Heart right ventricle (tissue), 16 donors: ENCODE measurements around the gene C1D. TPM values are rescaled to one million over a fixed set of nuclear protein-coding genes. Genes with fewer than 3 reads are reported as not detected.

ENCODE experiments used
- ATAC-seq, 8 donors: fragments of 200-7000 bp; cut with Tn5 transposase; one replicate each; pipeline ENCODE4 v1.9.1; 2020; ENCODE audit warnings: mild to moderate bottlenecking in 8 of 8, moderate library complexity in 8 of 8, moderate number of reproducible peaks in 1 of 8
- DNase-seq, 2 donors: peaks; one replicate each; pipeline ENCODE4 v3.0.0-alpha.2; 2020
- H3K27ac ChIP-seq, 10 donors: fragments of 200-600 bp; sonication (generic) in 2 of 10; one replicate each; pipeline versions ENCODE4 v1.5.0 to v1.8.0; 2020 to 2022; ENCODE audit warnings: mild to moderate bottlenecking in 3 of 10
- H3K27me3 ChIP-seq, 7 donors: fragments of 200-600 bp; one replicate each; pipeline ENCODE4 v1.8.0; 2021 to 2022; ENCODE audit warnings: mild to moderate bottlenecking in 2 of 7
- H3K36me3 ChIP-seq, 9 donors: fragments of 200-600 bp; sonication (generic) in 1 of 9; one replicate each; pipeline versions ENCODE4 v1.5.0 to v1.8.0; 2020 to 2022; ENCODE audit warnings: mild to moderate bottlenecking in 2 of 9
- H3K4me1 ChIP-seq, 9 donors: fragments of 200-600 bp; sonication (generic) in 1 of 9; one replicate each; pipeline versions ENCODE4 v1.5.0 to v1.8.0; 2020 to 2022; ENCODE audit warnings: mild to moderate bottlenecking in 4 of 9
- H3K4me3 ChIP-seq, 10 donors: fragments of 200-600 bp; sonication (generic) in 2 of 10; one replicate each; pipeline versions ENCODE4 v1.5.0 to v1.8.0; 2020 to 2022; ENCODE audit warnings: mild to moderate bottlenecking in 7 of 10, moderate library complexity in 2 of 10
- H3K9me3 ChIP-seq, 11 donors: fragments of 200-600 bp in 10 of 11; sonication (generic) in 2 of 11; one replicate each; pipeline versions ENCODE4 v1.5.0 to v1.8.0; 2013 to 2022; ENCODE audit warnings: mild to moderate bottlenecking in 2 of 11, control low read depth in 1 of 11, moderate library complexity in 1 of 11
- CTCF ChIP-seq, 9 donors: fragments of 200-600 bp; sonication (generic) in 2 of 9; IDR thresholded peaks; one replicate each; pipeline versions ENCODE4 v1.5.0 to v1.8.0; 2021 to 2022; ENCODE audit warnings: antibody characterized with exemption in 9 of 9, mild to moderate bottlenecking in 5 of 9, moderate library complexity in 1 of 9
- WGBS, 2 donors: extraction: QIAGEN DNeasy Blood & Tissue Kit; methylation state at CpG; one replicate each; pipeline ENCODE4 v1.1.7; 2013; ENCODE audit warnings: inconsistent platforms in 1 of 2; 5-methylcytosine and 5-hydroxymethylcytosine counted together
- intact Hi-C, 10 donors: fragments of 100-400 bp; cut with DNase I; formaldehyde crosslinking; loops; one replicate each; pipeline versions ENCODE4 v1.11.1 to v1.14.2; 2022
- polyA plus RNA-seq, 2 donors: library from polyadenylated mRNA; stranded (reverse); fragments of 200-250 nt; gene quantifications; one replicate each; pipeline ENCODE4 v1.2.3, GENCODE V29; 2013
- total RNA-seq, 10 donors: library from RNA; stranded (reverse); fragmentation: NEBNext Ultra II Directional in 3 of 10; extraction: Animal tissue kit (Norgen Biotek cat#: 25700) in 3 of 10; gene quantifications; one replicate each; pipeline versions ENCODE4 v1.2.1 to v1.2.4, GENCODE V29; 2021 to 2023
- donor health status: Arrhythmogenic right ventricular cardiomyopathy.
- donor health status: ischemic (EF 13 %, LVEDD 7.1; RV severe dilation, severe dysfunction).
- donor health status: healthy with polysubstance abuse.
- donor health status: DM: no; HTN: yes; CAD: no.
- donor health status: DM: no; HTN: no; CAD: no.
- donor health status: ischemic (EF 25% LVEDD 6.9; RV normal size, moderate dysfunction).
- donor health status: ischemic (EF 25% LVEDD 5.7; RV mildly dilated, moderate dysfunction).
- donor health status: healthy.
- donor health status: DM: yes; HTN: yes; CAD: no.
- donor health status: Ischemic cardiomyopathy.
- donor health status: ischemic (EF 35%, LVEDD 5.7; RV mildly dilated, moderate dysfunction).
- donor health status: nonischemic (EF 11% LVEDD 7.7; RV severe dilation, severe dysfunction).
- donor health status: DM: yes; HTN: yes; CAD: no.
- donor health status: PGD.
- donor health status: ischemic (EF 29% LVEDD 5.4; RV normal size, mild dysfunction).
- donor health status: nonischemic (EF 23%, LVEDD 6.1; RV moderate dilation, normal function).

Gene C1D
- total and polyA plus RNA-seq, 12 donors, result 7.4 to 25.2 (median 14.5) TPM

- H3K27ac ChIP-seq, result no peak overlapping the region
- H3K9me3 ChIP-seq, result peaks cover 0 to 14% (median 0%) of the 10 kb centered on the region in 11 donors
- ATAC-seq (no peak), DNase-seq (no peak)
- H3K27me3 ChIP-seq, result no peaks in the 10 kb centered on the region
- WGBS, 2 donors, result 76 to 83% methylated on average over 4 of the region's 4 CpGs
- intact Hi-C loops, result no loop called here
- H3K4me3 ChIP-seq, result no peak overlapping the region
- H3K36me3 ChIP-seq, result peaks cover 0 to 5% (median 0%) of the 10 kb centered on the region in 9 donors
- H3K4me1 ChIP-seq, result peaks cover 0 to 9% (median 0%) of the 10 kb centered on the region in 9 donors
- no peak for TF ChIP-seq CTCF (IDR thresholded peaks at IDR 0.05)
Measured at GRCh38 chr2:68104111-68104835, 41.5 kb upstream of the C1D start.

GRCh38 chr2:68103709-68104055 is 40.9 kb upstream of the C1D start:
- H3K4me1 ChIP-seq, result peaks cover 0 to 9% (median 0%) of the 10 kb centered on the region in 9 donors
- no peak for TF ChIP-seq CTCF (IDR thresholded peaks at IDR 0.05)
- no peak overlapping the region for H3K27ac ChIP-seq
- intact Hi-C loops, result no loop called here
- no peak for ATAC-seq
- no peaks in the 10 kb centered on the region for H3K27me3 ChIP-seq
- H3K4me3 ChIP-seq, result no peak overlapping the region
- H3K36me3 ChIP-seq, result no peaks in the 10 kb centered on the region
- peaks cover 0 to 14% (median 0%) of the 10 kb centered on the region in 11 donors for H3K9me3 ChIP-seq
- DNase-seq, result no peak

GRCh38 chr2:68103030-68103708 is 40.4 kb upstream of the C1D start:
- DNase-seq, result no peak
- no peaks in the 10 kb centered on the region for H3K36me3 ChIP-seq
- 62 to 67% methylated on average over 4 of the region's 4 CpGs for WGBS, 2 donors
- no peaks in the 10 kb centered on the region for H3K27me3 ChIP-seq
- peaks cover 0 to 14% (median 0%) of the 10 kb centered on the region in 11 donors for H3K9me3 ChIP-seq
- intact Hi-C loops, result no loop called here
- no peak for ATAC-seq
- H3K27ac ChIP-seq, result no peak overlapping the region
- peaks cover 0 to 9% (median 0%) of the 10 kb centered on the region in 9 donors for H3K4me1 ChIP-seq
- TF ChIP-seq CTCF (IDR thresholded peaks at IDR 0.05), result no peak
- H3K4me3 ChIP-seq, result no peak overlapping the region

- H3K4me3 ChIP-seq, result no peak overlapping the region
- peaks cover 0 to 10% (median 0%) of the 10 kb centered on the region in 9 donors for H3K4me1 ChIP-seq
- ATAC-seq, result no peak
- H3K36me3 ChIP-seq, result no peaks in the 10 kb centered on the region
- intact Hi-C loops, result no loop called here
- no peaks in the 10 kb centered on the region for H3K27me3 ChIP-seq
- 21 to 32% methylated on average over 1 of the region's 1 CpG for WGBS, 2 donors
- peaks cover 0 to under 1% (median 0%) of the 10 kb centered on the region in 11 donors for H3K9me3 ChIP-seq
- H3K27ac ChIP-seq, result no peak overlapping the region
- DNase-seq, result no peak
- no peak for TF ChIP-seq CTCF (IDR thresholded peaks at IDR 0.05)
Measured at GRCh38 chr2:68100189-68100588, 37.4 kb upstream of the C1D start.
